A549 (cell line): ENCODE data around the gene NUDCD3. TPM values are rescaled to one million over a fixed set of nuclear protein-coding genes. Genes with fewer than 3 reads are reported as not detected.

Experiments used
- ATAC-seq, 2 experiments: fragments of 200-7000 bp in 1 of 2; fragments of >200 bp in 1 of 2; cut with Nextera tagmentation in 1 of 2; cut with Tn5 transposase in 1 of 2; 3 replicates each; pipeline versions ENCODE4 v1.8.0 to v1.9.1; 2018 to 2020; ENCODE audit warnings: mild to moderate bottlenecking in 1 of 2, moderate library complexity in 1 of 2
- CTCF ChIA-PET: fragments of 300-600 bp; sonication (Branson Sonifier 250); formaldehyde crosslinking; extraction: SDS; loops from one replicate; lab custom pipeline; 2021; ENCODE audit warnings: antibody characterized with exemption, inconsistent platforms; lab: Yijun Ruan, JAX
- POLR2A ChIA-PET: fragments of 350-600 bp; formaldehyde crosslinking; extraction: SDS; loops from one replicate; lab custom pipeline; 2021; ENCODE audit warnings: antibody characterized with exemption, inconsistent platforms; lab: Yijun Ruan, JAX
- DNase-seq, 2 experiments: peaks; one replicate each; pipeline versions ENCODE4 v3.0.0 to v3.0.0-alpha.2; 2011 to 2016; ENCODE audit warnings: low read depth in 1 of 2, low spot score in 1 of 2
- FAIRE-seq: peaks from 2 replicates; lab custom pipeline; 2011; peaks lifted over from hg19 to GRCh38; lab: Jason Lieb, UNC
- H3K27ac ChIP-seq, 2 experiments: fragments of >200 bp; sonication (Bioruptor Twin); formaldehyde crosslinking; 3 replicates each; pipeline ENCODE4 v1.5.1; 2016 to 2017
- H3K4me1 ChIP-seq: fragments of >200 bp; sonication (Bioruptor Twin); formaldehyde crosslinking; 3 replicates; pipeline ENCODE4 v1.6.1; 2016
- H3K4me2 ChIP-seq: fragments of >200 bp; sonication (Bioruptor Twin); formaldehyde crosslinking; 3 replicates; pipeline ENCODE4 v1.6.1; 2016
- H3K4me3 ChIP-seq: fragments of >200 bp; sonication (Bioruptor Twin); formaldehyde crosslinking; 3 replicates; pipeline ENCODE4 v1.5.1; 2016
- H3K9me3 ChIP-seq: fragments of >200 bp; sonication (Bioruptor Twin); formaldehyde crosslinking; 3 replicates; pipeline ENCODE4 v1.6.1; 2016
- BCL3 ChIP-seq: fragments of >200 bp; sonication (Bioruptor Twin); formaldehyde crosslinking; IDR thresholded peaks from 3 replicates; pipeline ENCODE4 v1.6.1; 2016
- CHD2 ChIP-seq: fragments of 150-350 bp; IDR thresholded peaks from 2 replicates; pipeline ENCODE4 v1.6.1; 2014; ENCODE audit warnings: low read length; ENCODE audit not compliant: partially characterized antibody
- EHMT2 ChIP-seq: fragments of 200-600 bp; sonication (generic); IDR thresholded peaks from 2 replicates; pipeline ENCODE4 v1.6.1; 2016; ENCODE audit warnings: antibody characterized with exemption, low read depth, mild to moderate bottlenecking, moderate library complexity
- ESRRA ChIP-seq: fragments of 150-350 bp; IDR thresholded peaks from 2 replicates; pipeline ENCODE4 v1.6.1; 2014; ENCODE audit warnings: mild to moderate bottlenecking, low read length, borderline replicate concordance
- GATA3 ChIP-seq: IDR thresholded peaks from 2 replicates; pipeline ENCODE4 v1.6.1; 2012; ENCODE audit warnings: borderline replicate concordance
- HDAC2 ChIP-seq: fragments of 200-600 bp; sonication (generic); IDR thresholded peaks from 2 replicates; pipeline ENCODE4 v1.6.1; 2016
- HES2 ChIP-seq: fragments of >200 bp; sonication (Bioruptor Twin); formaldehyde crosslinking; IDR thresholded peaks from 2 replicates; pipeline ENCODE4 v1.6.1; 2016
- HOXB5 ChIP-seq: fragments of 250-450 bp; sonication (Bioruptor Pico); IDR thresholded peaks from 2 replicates; pipeline ENCODE4 v1.5.0; 2020; ENCODE audit warnings: mild to moderate bottlenecking, moderate library complexity
- JUN ChIP-seq, 2 experiments: fragments of >200 bp; sonication (Bioruptor Twin); formaldehyde crosslinking; IDR thresholded peaks; 2 replicates in 1 of 2; 3 replicates in 1 of 2; pipeline ENCODE4 v1.6.1; 2016 to 2017
- JUNB ChIP-seq: fragments of >200 bp; sonication (Bioruptor Twin); formaldehyde crosslinking; IDR thresholded peaks from 2 replicates; pipeline ENCODE4 v1.6.1; 2016
- MAFK ChIP-seq: fragments of 450-650 bp; IDR thresholded peaks from 2 replicates; pipeline ENCODE4 v1.6.1; 2014; ENCODE audit not compliant: partially characterized antibody
- MYC ChIP-seq: IDR thresholded peaks from 2 replicates; pipeline ENCODE4 v1.6.1; 2012; ENCODE audit warnings: mild to moderate bottlenecking, inconsistent platforms, low read length, improper control_type of control experiment, borderline replicate concordance
- NFE2L2 ChIP-seq: fragments of 150-350 bp; conservative IDR thresholded peaks from 2 replicates; pipeline ENCODE4 v1.6.1; 2014; ENCODE audit warnings: low read length
- PBX3 ChIP-seq: IDR thresholded peaks from 2 replicates; pipeline ENCODE4 v1.6.1; 2012
- PHF8 ChIP-seq: fragments of 200-600 bp; sonication (generic); IDR thresholded peaks from 2 replicates; pipeline ENCODE4 v1.6.1; 2016; ENCODE audit warnings: low read depth, mild to moderate bottlenecking, antibody characterized with exemption, moderate library complexity, borderline replicate concordance
- POLR2A ChIP-seq: IDR thresholded peaks from 2 replicates; pipeline ENCODE4 v1.6.1; 2012; ENCODE audit warnings: mild to moderate bottlenecking, low read length
- RAD21 ChIP-seq, 2 experiments: fragments of >200 bp in 1 of 2; sonication (Bioruptor Twin) in 1 of 2; formaldehyde crosslinking in 1 of 2; IDR thresholded peaks in 1 of 2; conservative IDR thresholded peaks in 1 of 2; 2 replicates in 1 of 2; 3 replicates in 1 of 2; pipeline ENCODE4 v1.6.1; 2012 to 2018; ENCODE audit warnings: inconsistent platforms in 1 of 2
- REST ChIP-seq: fragments of 200-600 bp; sonication (generic); IDR thresholded peaks from 2 replicates; pipeline ENCODE4 v1.6.1; 2016; ENCODE audit warnings: antibody characterized with exemption, mild to moderate bottlenecking, moderate library complexity
- TP53 ChIP-seq: fragments of 250-450 bp; sonication (Bioruptor Pico); IDR thresholded peaks from 2 replicates; pipeline ENCODE4 v1.5.0; 2021; ENCODE audit warnings: mild to moderate bottlenecking, moderate library complexity
- ZFP36 ChIP-seq: fragments of 450-650 bp; IDR thresholded peaks from 2 replicates; pipeline ENCODE4 v1.6.1; 2014; ENCODE audit warnings: borderline replicate concordance; ENCODE audit not compliant: partially characterized antibody
- ZSCAN20 ChIP-seq: fragments of 250-450 bp; sonication (Bioruptor Pico); IDR thresholded peaks from 2 replicates; pipeline ENCODE4 v1.8.0; 2022; ENCODE audit warnings: mild to moderate bottlenecking, moderate library complexity
- WGBS: methylation state at CpG from one replicate; pipeline ENCODE4 v1.1.6; 2017; ENCODE audit errors: missing lambda C conversion rate; 5-methylcytosine and 5-hydroxymethylcytosine counted together
- polyA plus RNA-seq, 4 experiments: library from polyadenylated mRNA; depleted of rRNA in 3 of 4; stranded (reverse); fragments of >200 nt; fragmentation: RNase III in 1 of 4; extraction: RNeasy Plus Mini Kit Qiagen cat#74134 plus additional on column Dnase treatment in 1 of 4; gene quantifications; 2 replicates in 3 of 4; 3 replicates in 1 of 4; pipeline ENCODE4 v1.2.3, GENCODE V29; 2011 to 2017
- TF ChIP-seq, protein P1 (sequence below): fragments of 250-450 bp; sonication (Bioruptor Pico); IDR thresholded peaks from 2 replicates; pipeline ENCODE4 v1.5.0; 2021; ENCODE audit warnings: mild to moderate bottlenecking, moderate library complexity, borderline replicate concordance
- TF ChIP-seq, protein P2 (sequence below): fragments of 150-350 bp; IDR thresholded peaks from 2 replicates; pipeline ENCODE4 v1.6.1; 2014; ENCODE audit warnings: low read depth, mild to moderate bottlenecking, low read length
- TF ChIP-seq, protein P3 (sequence below): fragments of 250-450 bp; sonication (Bioruptor Pico); IDR thresholded peaks from 2 replicates; pipeline ENCODE4 v1.5.0; 2020; ENCODE audit warnings: low read depth, mild to moderate bottlenecking, moderate library complexity

Gene NUDCD3
- polyA plus RNA-seq, 2 of the 4 experiments (the other 2 are of a cell fraction), result 44.3 to 66.3 TPM

DNA sequence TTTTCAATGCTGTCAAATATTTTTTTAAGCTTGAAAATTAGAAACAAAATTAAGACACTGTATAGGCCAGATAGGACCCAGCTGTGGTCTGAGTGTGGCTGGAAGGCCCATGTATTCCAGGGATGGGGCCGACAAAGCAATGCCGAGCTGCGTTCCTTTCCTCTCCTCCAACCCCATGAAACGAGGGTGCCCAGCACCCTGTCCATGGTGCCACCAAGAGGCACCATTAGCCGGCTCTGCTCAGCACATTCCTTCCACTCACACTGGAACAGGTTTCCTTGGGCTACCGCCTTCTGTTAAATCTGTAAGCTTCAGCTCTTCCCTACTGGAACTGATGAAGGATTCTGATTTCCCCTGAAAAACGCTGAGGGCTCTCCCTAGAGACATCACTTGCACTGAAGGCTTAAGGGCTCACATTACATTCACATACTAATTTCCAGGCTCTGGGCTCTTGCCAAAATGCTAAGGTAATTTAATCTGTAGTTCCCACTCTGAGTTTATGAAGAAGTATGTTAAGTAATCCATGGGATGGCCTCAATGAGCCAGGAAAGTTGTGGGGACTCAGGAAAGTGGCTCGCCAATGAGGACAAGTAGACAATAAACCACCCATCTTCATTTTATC, 91.4 kb downstream of the NUDCD3 start:
- no peak overlapping the region for H3K4me2 ChIP-seq
- no peaks in the 10 kb centered on the region for H3K4me1 ChIP-seq
- ATAC-seq (no peak), FAIRE-seq (no peak), DNase-seq (no peak)
- WGBS, result 89% methylated on average over 8 of the region's 8 CpGs
- CTCF ChIA-PET, result interaction anchor here (0.9 to 1.3 kb wide), 4 partner anchors 17 to 158 kb away, joined by 3 read pairs; no protein-coding TSS in a partner anchor
- no peak overlapping the region for H3K27ac ChIP-seq
- H3K4me3 ChIP-seq, result no peak overlapping the region
- no peak for TF ChIP-seq HDAC2
- no peak for TF ChIP-seq GATA3
- TF ChIP-seq, protein P1, sequence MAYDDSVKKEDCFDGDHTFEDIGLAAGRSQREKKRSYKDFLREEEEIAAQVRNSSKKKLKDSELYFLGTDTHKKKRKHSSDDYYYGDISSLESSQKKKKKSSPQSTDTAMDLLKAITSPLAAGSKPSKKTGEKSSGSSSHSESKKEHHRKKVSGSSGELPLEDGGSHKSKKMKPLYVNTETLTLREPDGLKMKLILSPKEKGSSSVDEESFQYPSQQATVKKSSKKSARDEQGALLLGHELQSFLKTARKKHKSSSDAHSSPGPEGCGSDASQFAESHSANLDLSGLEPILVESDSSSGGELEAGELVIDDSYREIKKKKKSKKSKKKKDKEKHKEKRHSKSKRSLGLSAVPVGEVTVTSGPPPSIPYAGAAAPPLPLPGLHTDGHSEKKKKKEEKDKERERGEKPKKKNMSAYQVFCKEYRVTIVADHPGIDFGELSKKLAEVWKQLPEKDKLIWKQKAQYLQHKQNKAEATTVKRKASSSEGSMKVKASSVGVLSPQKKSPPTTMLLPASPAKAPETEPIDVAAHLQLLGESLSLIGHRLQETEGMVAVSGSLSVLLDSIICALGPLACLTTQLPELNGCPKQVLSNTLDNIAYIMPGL (CRISPR knock-in tag), result no peak
- TF ChIP-seq, protein P2, sequence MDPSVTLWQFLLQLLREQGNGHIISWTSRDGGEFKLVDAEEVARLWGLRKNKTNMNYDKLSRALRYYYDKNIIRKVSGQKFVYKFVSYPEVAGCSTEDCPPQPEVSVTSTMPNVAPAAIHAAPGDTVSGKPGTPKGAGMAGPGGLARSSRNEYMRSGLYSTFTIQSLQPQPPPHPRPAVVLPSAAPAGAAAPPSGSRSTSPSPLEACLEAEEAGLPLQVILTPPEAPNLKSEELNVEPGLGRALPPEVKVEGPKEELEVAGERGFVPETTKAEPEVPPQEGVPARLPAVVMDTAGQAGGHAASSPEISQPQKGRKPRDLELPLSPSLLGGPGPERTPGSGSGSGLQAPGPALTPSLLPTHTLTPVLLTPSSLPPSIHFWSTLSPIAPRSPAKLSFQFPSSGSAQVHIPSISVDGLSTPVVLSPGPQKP, result no peak
- TF ChIP-seq MYC, result no peak
- no peak for TF ChIP-seq RAD21 (conservative IDR thresholded peaks at IDR 0.05 in 1 of 2, IDR thresholded peaks at IDR 0.05 in 1 of 2)
- no peak for TF ChIP-seq HES2
- no peak for TF ChIP-seq PHF8
- no peak for TF ChIP-seq ZSCAN20
- TF ChIP-seq BCL3, result no peak
- no peak for TF ChIP-seq ZFP36
- no peak for TF ChIP-seq PBX3
- TF ChIP-seq CHD2, result no peak
- no peak for TF ChIP-seq HOXB5
- no peak for TF ChIP-seq JUNB
- TF ChIP-seq TP53 (CRISPR knock-in tag), result no peak
- TF ChIP-seq, all 56 proteins: peak for 0
- POLR2A ChIA-PET, result no interaction called here
- H3K9me3 ChIP-seq, result no peaks in the 10 kb centered on the region

GRCh38 chr7:44398511-44398911, 91.9 kb downstream of the NUDCD3 start:
- WGBS, result 84% methylated on average over 13 of the region's 13 CpGs
- Histone ChIP-seq H3K4me2 (no peak overlapping the region), H3K27ac (no peak overlapping the region), H3K9me3 (no peaks in the 10 kb centered on the region), H3K4me1 (no peaks in the 10 kb centered on the region), H3K4me3 (no peak overlapping the region)
- no peak for FAIRE-seq
- ChIA-PET CTCF (interaction anchor here (1.3 kb wide), 1 partner anchor 158 kb away, joined by 3 read pairs; no protein-coding TSS in a partner anchor), POLR2A (no interaction called here)
- DNase-seq, result no peak
- no peak for ATAC-seq
- TF ChIP-seq MAFK (no peak), GATA3 (no peak), PHF8 (no peak), REST (no peak), MYC (no peak), NFE2L2 (no peak), POLR2A (no peak), EHMT2 (no peak), CHD2 (no peak), JUN (IDR thresholded peaks at IDR 0.05) (no peak), BCL3 (no peak), ESRRA (no peak), HES2 (no peak)
- TF ChIP-seq, protein P3, sequence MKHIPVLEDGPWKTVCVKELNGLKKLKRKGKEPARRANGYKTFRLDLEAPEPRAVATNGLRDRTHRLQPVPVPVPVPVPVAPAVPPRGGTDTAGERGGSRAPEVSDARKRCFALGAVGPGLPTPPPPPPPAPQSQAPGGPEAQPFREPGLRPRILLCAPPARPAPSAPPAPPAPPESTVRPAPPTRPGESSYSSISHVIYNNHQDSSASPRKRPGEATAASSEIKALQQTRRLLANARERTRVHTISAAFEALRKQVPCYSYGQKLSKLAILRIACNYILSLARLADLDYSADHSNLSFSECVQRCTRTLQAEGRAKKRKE, result no peak
